ENCODE measurements around the gene UQCC2.

The UQCC2 gene

DNA sequence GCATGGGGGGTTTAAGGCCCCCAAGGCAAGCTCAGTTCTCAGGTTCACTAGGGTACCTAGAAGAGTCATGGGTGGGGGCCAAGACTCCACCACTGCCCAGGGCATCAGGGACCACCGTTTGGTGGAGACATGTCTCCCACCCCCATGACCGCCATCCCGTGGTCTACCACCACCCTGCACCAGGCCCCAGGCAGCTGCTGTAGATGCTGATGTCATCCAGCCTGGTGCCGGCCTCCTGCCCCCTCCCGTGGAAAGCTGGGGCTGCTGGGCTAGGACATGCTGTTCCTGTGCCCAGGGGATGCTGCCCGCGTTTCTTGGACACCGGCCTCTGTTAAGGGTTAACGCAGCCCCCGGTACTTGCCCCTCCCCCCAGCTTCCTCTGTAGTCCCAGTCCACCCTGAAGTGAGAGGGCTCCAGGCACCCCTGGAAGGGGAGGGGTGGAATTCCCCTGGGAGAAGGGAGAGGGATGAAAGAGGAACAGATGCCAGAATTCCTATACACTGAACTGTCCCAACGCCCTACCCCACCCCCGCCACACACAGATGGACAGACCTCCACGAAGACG lies 34.6 kb upstream of the UQCC2 start:
- peak overlapping the region in 7 of 11 experiments; percentile 1 to 36 (median 17); a peak in 4 of 22 replicates for H3K4me2 ChIP-seq
- peaks cover 0 to 5% (median 0%) of the 10 kb centered on the region in 11 experiments; a peak in 1 of 22 replicates for H4K20me1 ChIP-seq
- H3K9ac ChIP-seq, result no peak overlapping the region
- no peak overlapping the region for H3K4me3 ChIP-seq
- H3K4me1 ChIP-seq, result peaks cover 8 to 41% (median 25%) of the 10 kb centered on the region in 10 experiments; a peak in 19 of 20 replicates
- no peaks in the 10 kb centered on the region for H3K27me3 ChIP-seq
- H3K9me3 ChIP-seq (replicated peaks in 1 of 11), result no peaks in the 10 kb centered on the region
- no peak overlapping the region; a peak in 1 of 22 replicates for H3K27ac ChIP-seq
- H3K36me3 ChIP-seq, result no peaks in the 10 kb centered on the region
- no peak for TF ChIP-seq Cebpa-rat (IDR thresholded peaks at IDR 0.05)

DNA sequence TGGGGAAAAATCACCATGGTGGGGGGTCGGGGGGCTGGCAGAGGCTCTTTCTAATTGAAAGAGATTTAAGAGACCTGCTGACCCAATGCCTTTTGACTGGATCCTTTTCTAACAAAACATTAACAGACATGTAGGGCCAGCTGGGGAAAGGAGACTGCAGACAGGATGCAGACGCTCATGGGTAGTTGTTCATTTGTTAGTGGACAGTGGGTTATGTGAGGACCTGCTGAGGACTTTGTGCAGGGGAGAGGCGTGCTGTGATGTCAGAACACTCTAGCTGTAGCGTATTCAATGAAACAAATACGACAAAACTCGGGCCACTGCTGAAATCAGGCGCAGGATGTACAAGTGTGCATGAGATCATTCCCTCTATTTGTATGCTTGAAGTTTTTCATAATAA lies 34.0 kb upstream of the UQCC2 start:
- H3K4me2 ChIP-seq, result peak overlapping the region in 1 of 11 experiments; percentile 3; a peak in 1 of 22 replicates
- no peak overlapping the region for H3K4me3 ChIP-seq
- no peaks in the 10 kb centered on the region for H3K27me3 ChIP-seq
- H3K9me3 ChIP-seq (replicated peaks in 1 of 11), result no peaks in the 10 kb centered on the region
- 0 out of 22 replicates have a peak overlapping the region, but pooled peaks of 1 of the 11 experiments have one; percentile 31 for H3K9ac ChIP-seq
- peaks cover 0 to 5% (median 0%) of the 10 kb centered on the region in 11 experiments; a peak in 1 of 22 replicates for H4K20me1 ChIP-seq
- no peaks in the 10 kb centered on the region for H3K36me3 ChIP-seq
- TF ChIP-seq Cebpa-rat (IDR thresholded peaks at IDR 0.05), result no peak
- H3K27ac ChIP-seq, result peak overlapping the region in 2 of 11 experiments; percentile 16 to 18; a peak in 3 of 22 replicates
- H3K4me1 ChIP-seq, result peaks cover 3 to 35% (median 19%) of the 10 kb centered on the region in 10 experiments; a peak in 19 of 20 replicates

DNA sequence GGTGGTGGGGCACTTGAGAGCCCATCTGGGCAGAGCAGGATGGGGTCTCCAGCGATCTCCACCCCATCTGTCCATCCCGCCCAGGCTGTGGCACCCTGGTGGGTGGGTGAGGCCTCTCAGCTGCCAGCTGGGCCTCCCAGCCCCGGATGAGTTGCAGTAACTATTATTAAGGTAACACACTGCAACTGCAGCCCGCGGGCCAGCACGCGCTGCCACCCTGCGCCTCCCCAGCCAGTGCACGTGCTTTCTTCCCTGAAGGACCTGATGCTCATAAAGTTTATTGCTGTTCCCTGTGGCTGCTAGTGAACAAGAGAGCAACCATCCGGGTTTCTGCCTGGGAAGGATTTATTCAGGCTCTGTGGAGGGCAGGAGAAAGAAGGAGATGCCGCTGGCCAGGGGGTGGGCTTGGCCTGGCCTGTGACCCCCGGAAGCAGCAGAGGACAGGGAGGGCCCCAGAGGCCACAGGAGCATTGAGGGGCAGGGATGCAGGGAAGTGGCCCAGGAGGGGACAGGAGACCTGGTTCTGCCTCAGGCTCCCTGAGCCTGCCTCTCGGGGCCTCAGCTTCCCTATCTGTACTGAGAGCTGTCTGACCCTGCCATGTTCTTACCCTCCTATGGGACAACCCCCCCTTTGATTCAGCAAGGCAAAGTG lies 33.5 kb upstream of the UQCC2 start:
- Histone ChIP-seq H3K9me3 (replicated peaks in 1 of 11) (no peaks in the 10 kb centered on the region), H3K27ac (peak overlapping the region in 3 of 11 experiments; percentile 16 to 18 (median 18); a peak in 3 of 22 replicates), H3K9ac (0 out of 22 replicates have a peak overlapping the region, but pooled peaks of 1 of the 11 experiments have one; percentile 31), H3K4me2 (0 out of 22 replicates have a peak overlapping the region, but pooled peaks of 1 of the 11 experiments have one; percentile 3), H3K36me3 (no peaks in the 10 kb centered on the region), H3K4me1 (peaks cover 0 to 30% (median 14%) of the 10 kb centered on the region in 10 experiments; a peak in 16 of 20 replicates), H3K4me3 (no peak overlapping the region), H4K20me1 (peaks cover 0 to 10% (median 0%) of the 10 kb centered on the region in 11 experiments; a peak in 1 of 22 replicates), H3K27me3 (no peaks in the 10 kb centered on the region)
- no peak for TF ChIP-seq Cebpa-rat (IDR thresholded peaks at IDR 0.05)

DNA sequence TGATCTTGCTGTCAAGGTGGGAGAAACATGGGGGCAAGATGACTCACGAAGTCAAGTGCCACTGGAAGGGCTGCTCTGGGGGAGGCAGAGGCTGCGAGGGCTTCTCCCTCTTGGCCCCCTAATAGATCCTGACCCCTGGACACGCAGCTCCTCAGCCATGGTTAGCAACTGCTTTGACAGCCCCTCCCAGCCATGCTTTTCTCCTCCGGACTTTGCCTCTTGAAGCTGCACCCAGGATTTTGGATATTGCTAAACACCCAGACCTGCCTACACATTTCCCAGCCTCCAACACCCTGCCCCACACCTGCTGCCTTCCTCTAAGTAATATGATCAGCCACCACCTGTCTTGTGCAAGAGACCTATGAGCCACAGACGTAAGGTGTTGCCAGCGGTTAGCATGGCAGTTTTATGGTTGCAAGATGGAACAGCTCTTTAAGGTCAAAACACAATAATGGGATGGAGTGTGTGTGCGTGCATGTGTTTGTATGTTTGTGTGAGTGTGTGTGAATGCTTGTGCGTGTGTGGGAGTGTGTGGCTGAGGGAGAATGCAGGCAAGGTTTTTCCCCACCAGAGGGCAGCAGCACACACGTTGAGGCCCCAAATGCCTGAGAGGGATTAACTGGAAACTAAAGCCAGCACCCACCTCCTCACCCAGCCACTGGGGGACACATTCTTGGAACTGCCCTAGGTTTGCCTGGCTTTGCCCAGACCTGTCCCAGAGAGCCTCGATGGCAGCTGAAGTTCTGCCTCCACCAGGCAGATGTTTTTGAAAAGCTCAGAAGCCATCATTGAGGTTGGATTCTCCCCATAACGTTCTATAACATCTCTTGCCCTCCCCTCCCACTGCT lies 32.7 kb upstream of the UQCC2 start:
- no peak overlapping the region for H3K4me3 ChIP-seq

DNA sequence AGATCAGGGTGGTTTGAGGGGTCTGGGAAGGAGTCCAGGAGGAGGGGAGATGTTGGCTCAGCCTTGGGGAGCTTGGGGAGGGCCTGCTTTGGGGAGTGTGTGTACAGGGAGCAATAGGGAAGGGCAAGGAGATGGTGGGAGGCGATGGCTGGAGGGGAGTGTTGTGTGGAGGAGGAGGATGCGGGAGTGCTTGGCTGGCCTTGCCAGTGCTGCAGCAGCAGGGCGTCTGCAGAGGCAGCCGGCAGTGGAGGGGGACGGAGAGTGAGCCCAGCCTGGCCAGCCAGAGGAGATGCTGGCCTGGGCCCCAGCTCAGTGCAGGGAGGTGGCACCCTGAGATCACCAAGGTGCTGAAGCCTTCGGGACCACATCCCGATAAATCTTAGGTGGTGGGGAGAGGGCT lies 31.3 kb upstream of the UQCC2 start:
- H3K36me3 ChIP-seq, result no peaks in the 10 kb centered on the region
- H3K4me3 ChIP-seq, result no peak overlapping the region
- H3K4me1 ChIP-seq, result peaks cover 0 to 23% (median 13%) of the 10 kb centered on the region in 10 experiments; a peak in 15 of 20 replicates
- H3K27me3 ChIP-seq, result no peaks in the 10 kb centered on the region
- TF ChIP-seq Cebpa-rat (IDR thresholded peaks at IDR 0.05), result no peak
- H3K4me2 ChIP-seq, result no peak overlapping the region
- no peaks in the 10 kb centered on the region for H3K9me3 ChIP-seq (replicated peaks in 1 of 11)
- no peak overlapping the region for H3K9ac ChIP-seq
- H4K20me1 ChIP-seq, result peaks cover 0 to 16% (median 0%) of the 10 kb centered on the region in 11 experiments; a peak in 1 of 22 replicates
- no peak overlapping the region for H3K27ac ChIP-seq

More for the DNA sequence above, 32.7 kb upstream of the UQCC2 start:
- no peak for TF ChIP-seq Cebpa-rat (IDR thresholded peaks at IDR 0.05)
- Histone ChIP-seq H3K4me2 (no peak overlapping the region), H3K9ac (no peak overlapping the region), H3K27ac (no peak overlapping the region), H3K36me3 (no peaks in the 10 kb centered on the region), H4K20me1 (peaks cover 0 to 16% (median 0%) of the 10 kb centered on the region in 11 experiments; a peak in 1 of 22 replicates), H3K4me1 (peaks cover 0 to 23% (median 13%) of the 10 kb centered on the region in 10 experiments; a peak in 15 of 20 replicates), H3K27me3 (no peaks in the 10 kb centered on the region), H3K9me3 (replicated peaks in 1 of 11) (no peaks in the 10 kb centered on the region)

DNA sequence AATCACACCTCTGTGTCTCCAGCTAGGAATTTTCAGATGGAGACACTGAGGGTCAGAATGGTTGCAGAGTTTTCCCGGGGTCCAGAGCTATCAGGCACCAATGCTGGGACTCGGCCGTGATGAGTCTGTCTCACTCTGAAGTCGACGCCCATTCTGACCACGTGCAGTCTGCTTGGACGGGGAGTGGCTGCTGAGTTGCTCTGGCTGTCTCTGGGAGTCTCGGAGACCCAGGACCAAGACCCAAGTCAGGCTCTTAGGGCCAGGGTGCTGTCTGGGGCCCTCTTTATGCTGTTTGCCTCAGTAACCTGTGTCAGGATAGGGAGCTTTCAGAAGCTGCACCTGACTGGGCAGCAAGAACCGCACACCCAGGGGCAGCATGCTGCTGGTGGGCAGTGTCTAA lies 30.6 kb upstream of the UQCC2 start:
- Histone ChIP-seq H3K27me3 (no peaks in the 10 kb centered on the region), H4K20me1 (peaks cover 0 to 16% (median 0%) of the 10 kb centered on the region in 11 experiments; a peak in 1 of 22 replicates), H3K9ac (no peak overlapping the region), H3K36me3 (no peaks in the 10 kb centered on the region), H3K27ac (no peak overlapping the region), H3K9me3 (replicated peaks in 1 of 11) (no peaks in the 10 kb centered on the region), H3K4me3 (no peak overlapping the region), H3K4me1 (peaks cover 0 to 23% (median 13%) of the 10 kb centered on the region in 10 experiments; a peak in 15 of 20 replicates), H3K4me2 (no peak overlapping the region)
- TF ChIP-seq Cebpa-rat (IDR thresholded peaks at IDR 0.05), result no peak

DNA sequence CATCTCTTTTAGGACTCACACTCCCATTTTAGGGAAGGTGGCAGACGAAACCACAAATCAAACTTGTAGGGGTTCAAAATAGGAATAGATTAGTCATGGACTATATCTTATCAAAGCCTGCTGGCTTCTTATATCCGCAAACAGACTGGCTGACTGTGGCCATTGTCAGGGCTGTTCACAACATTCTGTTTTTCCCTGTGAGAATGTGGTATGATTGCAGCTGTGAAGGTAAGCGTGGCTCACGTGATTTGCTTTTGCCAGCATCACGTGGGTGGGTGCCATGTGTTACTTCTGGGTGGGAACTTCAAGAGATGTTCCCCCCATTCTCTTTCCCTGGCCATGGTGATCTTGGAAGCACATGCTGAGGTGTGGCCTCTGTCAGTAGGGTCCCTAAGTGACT lies 29.3 kb upstream of the UQCC2 start:
- no peak overlapping the region for H3K4me2 ChIP-seq
- H3K4me1 ChIP-seq, result peaks cover 0 to 12% (median 8%) of the 10 kb centered on the region in 10 experiments; a peak in 10 of 20 replicates
- no peak overlapping the region for H3K4me3 ChIP-seq
- no peak overlapping the region for H3K27ac ChIP-seq
- H3K27me3 ChIP-seq, result no peaks in the 10 kb centered on the region
- no peaks in the 10 kb centered on the region for H3K9me3 ChIP-seq (replicated peaks in 1 of 11)
- no peak overlapping the region for H3K9ac ChIP-seq
- peaks cover 0 to 16% (median 0%) of the 10 kb centered on the region in 11 experiments; a peak in 1 of 22 replicates for H4K20me1 ChIP-seq
- H3K36me3 ChIP-seq, result no peaks in the 10 kb centered on the region
- no peak for TF ChIP-seq Cebpa-rat (IDR thresholded peaks at IDR 0.05)

DNA sequence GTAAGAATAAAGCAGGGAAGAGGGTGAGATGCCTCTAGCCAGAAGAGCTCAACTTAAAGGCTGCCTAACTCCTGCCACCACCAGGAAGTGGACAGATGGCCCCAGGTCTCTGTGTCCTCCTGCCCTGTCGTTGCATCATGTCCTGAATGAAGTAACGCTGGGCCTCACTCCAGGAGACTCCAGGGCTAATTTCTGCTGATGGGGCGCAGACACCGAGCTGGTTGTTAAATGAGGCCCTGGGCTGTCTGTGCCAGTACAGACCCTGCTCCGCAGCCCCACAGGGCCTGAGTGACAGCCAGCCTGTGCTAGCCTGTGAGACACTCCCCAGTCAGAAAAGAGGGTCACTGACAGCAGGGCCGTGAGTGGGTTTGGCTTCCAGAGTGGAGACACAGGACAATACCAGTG lies 28.7 kb upstream of the UQCC2 start:
- TF ChIP-seq Cebpa-rat (IDR thresholded peaks at IDR 0.05), result no peak
- H3K27ac ChIP-seq, result no peak overlapping the region
- no peak overlapping the region for H3K9ac ChIP-seq
- peaks cover 0 to 12% (median 6%) of the 10 kb centered on the region in 10 experiments; a peak in 13 of 20 replicates for H3K4me1 ChIP-seq
- H3K36me3 ChIP-seq, result no peaks in the 10 kb centered on the region
- no peaks in the 10 kb centered on the region for H3K9me3 ChIP-seq (replicated peaks in 1 of 11)
- H3K4me2 ChIP-seq, result peak overlapping the region in 3 of 11 experiments; percentile 5 to 27 (median 10); a peak in 3 of 22 replicates
- no peak overlapping the region for H3K4me3 ChIP-seq
- H3K27me3 ChIP-seq, result no peaks in the 10 kb centered on the region
- H4K20me1 ChIP-seq, result peaks cover 0 to 16% (median 0%) of the 10 kb centered on the region in 11 experiments; a peak in 1 of 22 replicates

All from BLaER1 treated with 17β-estradiol and CSF1 and Interleukin-3, amounts not matched to agents 10 nM and 100 nM (cell line).